GM12873 (cell line): Measurements from ENCODE around the gene ZNF764.

ENCODE experiments used
- CTCF ChIP-seq: IDR thresholded peaks from 2 replicates; pipeline ENCODE4 v1.5.1; 2012; ENCODE audit warnings: low read depth, mild to moderate bottlenecking, moderate library complexity, low read length, control low read depth; ENCODE audit not compliant: insufficient read depth; ENCODE audit errors: missing control alignments

ZNF764 gene

GRCh38 chr16:30557957-30558788, at the start of gene ZNF764:
Gene ZNF764 (minus strand): TSS chr16:30558374. CDS start chr16:30558182, 192 bp downstream.
- TF ChIP-seq CTCF: peak; percentile 28

- TF ChIP-seq CTCF: no peak
Measured at GRCh38 chr16:30606004-30606403, 47.8 kb upstream of the ZNF764 start.

- no peak for TF ChIP-seq CTCF
Measured at GRCh38 chr16:30605158-30605557, 47.0 kb upstream of the ZNF764 start.

- no peak for TF ChIP-seq CTCF
Measured at GRCh38 chr16:30604316-30604947, 46.3 kb upstream of the ZNF764 start.

GRCh38 chr16:30603945-30604315, 45.8 kb upstream of the ZNF764 start:
- no peak for TF ChIP-seq CTCF

DNA sequence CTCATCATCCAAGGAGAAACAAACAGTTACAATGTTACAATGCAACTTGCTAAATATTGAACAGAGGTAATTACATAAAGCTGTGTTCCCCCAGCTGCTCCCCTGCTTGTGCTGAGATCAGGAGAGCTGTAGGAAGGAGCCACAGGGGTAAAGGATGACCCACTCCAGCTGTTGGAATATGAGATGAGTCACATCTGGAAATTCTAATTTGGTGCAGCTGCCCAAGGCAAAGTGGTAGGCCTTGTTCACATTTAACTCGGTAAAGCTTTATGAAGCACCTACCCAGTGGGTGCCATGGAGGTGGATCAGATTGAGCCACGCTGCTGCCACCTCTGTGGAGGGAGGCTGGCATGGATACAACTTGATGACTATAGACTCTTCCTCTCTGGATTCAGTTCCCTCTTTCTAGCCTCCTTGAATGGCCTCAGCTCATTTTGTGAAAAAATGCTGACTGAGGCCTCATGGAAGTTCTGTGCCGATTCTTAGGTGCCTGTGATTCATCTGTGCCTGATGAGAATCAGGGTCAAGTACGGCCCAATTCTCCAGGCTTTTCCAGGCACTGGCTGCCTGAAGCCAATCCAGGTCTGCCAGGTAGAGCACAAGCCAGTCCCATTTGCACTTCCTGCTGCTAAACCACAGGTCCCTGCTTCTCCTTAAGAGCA, 44.6 kb upstream of the ZNF764 start:
- TF ChIP-seq CTCF: no peak

DNA sequence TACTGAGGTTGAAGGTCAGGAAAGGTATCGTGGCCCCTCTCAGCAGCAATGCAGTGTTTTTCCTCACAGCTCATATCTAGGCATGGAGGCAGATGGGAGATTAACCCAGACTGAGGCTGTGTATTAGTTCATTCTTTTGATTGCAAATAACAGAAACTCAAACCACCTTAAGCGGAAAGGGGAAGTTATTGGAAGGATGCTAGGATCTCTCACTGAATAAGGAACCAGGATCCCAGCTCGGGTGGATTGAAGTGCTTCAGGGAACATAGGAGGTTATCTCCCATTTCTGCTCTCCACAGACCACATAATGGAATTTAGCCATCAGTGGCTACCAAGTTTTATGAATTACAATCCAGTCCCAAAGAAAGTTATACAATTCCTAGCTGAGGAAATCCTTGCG, 43.8 kb upstream of the ZNF764 start:
- no peak for TF ChIP-seq CTCF
